Stimulated activated CD4-positive, alpha-beta T cell treated with anti-CD3 and anti-CD28 coated beads, Interleukin-1b, Interleukin-23, amount 100 ng/mL, for 4 hours (primary cell): ENCODE data around the gene CTPS2.
"Not testable (repeated sequence)": the region's sequence is repeated elsewhere in the genome, so short reads cannot be mapped to it uniquely, and the experiment has no call there.

Experiments
- DNase-seq, 2 donors: peaks; one replicate each; pipeline ENCODE4 v3.0.0-alpha.2; 2020; ENCODE audit warnings: low read depth in 2 of 2

The CTPS2 gene

GRCh38 chrX:16603822-16604221 is 108.6 kb downstream of the CTPS2 start:
- no peak for DNase-seq

- DNase-seq = not testable (repeated sequence)
Measured at GRCh38 chrX:16603235-16603634, 109.2 kb downstream of the CTPS2 start.

- DNase-seq = no peak
Measured at GRCh38 chrX:16601885-16602284, 110.6 kb downstream of the CTPS2 start.

GRCh38 chrX:16594490-16594889 is 118.0 kb downstream of the CTPS2 start:
- DNase-seq = no peak

- no peak for DNase-seq
Measured at GRCh38 chrX:16593801-16594200, 118.7 kb downstream of the CTPS2 start.

GRCh38 chrX:16592194-16592770 is 120.2 kb downstream of the CTPS2 start:
- no peak for DNase-seq

- DNase-seq = no peak
Measured at GRCh38 chrX:16589826-16590225, 122.6 kb downstream of the CTPS2 start.

- no peak for DNase-seq
Measured at GRCh38 chrX:16589211-16589610, 123.3 kb downstream of the CTPS2 start.

GRCh38 chrX:16588266-16588665 is 124.2 kb downstream of the CTPS2 start:
- no peak for DNase-seq

GRCh38 chrX:16587836-16588235 is 124.6 kb downstream of the CTPS2 start:
- no peak for DNase-seq

- DNase-seq = no peak
Measured at GRCh38 chrX:16586377-16587112, 125.9 kb downstream of the CTPS2 start.

- no peak for DNase-seq
Measured at GRCh38 chrX:16585486-16586376, 126.7 kb downstream of the CTPS2 start.

GRCh38 chrX:16580004-16580797 is 132.3 kb downstream of the CTPS2 start:
- not testable (repeated sequence) for DNase-seq

GRCh38 chrX:16579517-16579916 is 133.0 kb downstream of the CTPS2 start:
- no peak for DNase-seq

GRCh38 chrX:16578218-16578617 is 134.3 kb downstream of the CTPS2 start:
- no peak for DNase-seq

GRCh38 chrX:16577483-16578029 is 134.9 kb downstream of the CTPS2 start:
- no peak for DNase-seq

- not testable (repeated sequence) for DNase-seq
Measured at GRCh38 chrX:16575388-16575787, 137.1 kb downstream of the CTPS2 start.

- DNase-seq = no peak
Measured at GRCh38 chrX:16573781-16574180, 138.7 kb downstream of the CTPS2 start.

- no peak for DNase-seq
Measured at GRCh38 chrX:16567681-16568080, 144.8 kb downstream of the CTPS2 start.

GRCh38 chrX:16566571-16566970 is 145.9 kb downstream of the CTPS2 start:
- no peak for DNase-seq

- DNase-seq = no peak
Measured at GRCh38 chrX:16560173-16560572, 152.3 kb downstream of the CTPS2 start.
